ENCODE results near the gene ANKS1B.

DNA sequence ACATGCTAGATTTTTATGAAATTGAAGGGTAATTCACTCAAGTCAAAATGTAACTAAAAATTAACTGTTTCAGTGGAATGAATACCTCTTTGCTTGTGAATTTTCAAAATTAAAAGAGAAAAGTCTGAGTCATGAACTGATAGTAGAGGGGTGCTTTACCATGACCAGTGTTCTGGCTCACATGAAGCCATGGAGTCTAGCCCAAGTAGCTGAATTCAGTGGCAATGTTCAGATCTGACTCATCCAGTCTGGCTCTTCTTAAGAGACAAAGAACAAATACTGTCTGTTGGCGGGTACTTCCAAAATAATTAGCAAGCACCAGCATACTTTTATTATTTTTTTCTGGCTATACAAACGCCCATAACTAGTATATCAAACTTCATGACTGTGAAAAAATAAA lies 703.5 kb downstream of the ANKS1B start:
- TF ChIP-seq POLR2A (IDR thresholded peaks at IDR 0.05; ENCODE audit: low read depth, low read length) (no peak), CTCF (conservative IDR thresholded peaks at IDR 0.05; ENCODE audit: low read depth, low read length) (no peak)

Data from IMR-90 (cell line).